Nucleus accumbens (tissue), 56 donors: ENCODE measurements around the gene MYBPH.

Experiments
- DNase-seq, 56 donors: peaks; one replicate each; lab custom pipeline; 2025; lab: John Stamatoyannopoulos, UW

The MYBPH gene

GRCh38 chr1:203168991-203169390, 6.6 kb downstream of the MYBPH start:
- DNase-seq: no peak

GRCh38 chr1:203168256-203168786, 7.3 kb downstream of the MYBPH start:
- no peak for DNase-seq

DNA sequence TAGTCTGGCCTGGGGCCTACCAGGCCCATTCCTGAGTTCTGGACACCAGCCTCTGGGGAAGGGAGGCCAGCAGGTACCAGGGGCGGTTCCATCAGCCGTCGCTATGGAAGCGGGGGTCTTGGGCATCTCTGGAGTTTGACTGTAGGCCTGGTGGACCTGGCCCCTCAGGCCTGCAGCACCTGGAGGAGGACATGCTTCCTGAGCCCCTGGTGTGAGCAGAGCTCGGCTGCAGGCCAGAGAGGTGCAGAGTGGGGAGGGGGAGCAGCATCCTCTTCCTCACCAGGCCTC, 7.8 kb downstream of the MYBPH start:
- no peak for DNase-seq

- DNase-seq: peak in 28 of 56 donors; percentile 20 to 80 (median 51)
Observed at GRCh38 chr1:203167026-203167912, 8.4 kb downstream of the MYBPH start.

DNA sequence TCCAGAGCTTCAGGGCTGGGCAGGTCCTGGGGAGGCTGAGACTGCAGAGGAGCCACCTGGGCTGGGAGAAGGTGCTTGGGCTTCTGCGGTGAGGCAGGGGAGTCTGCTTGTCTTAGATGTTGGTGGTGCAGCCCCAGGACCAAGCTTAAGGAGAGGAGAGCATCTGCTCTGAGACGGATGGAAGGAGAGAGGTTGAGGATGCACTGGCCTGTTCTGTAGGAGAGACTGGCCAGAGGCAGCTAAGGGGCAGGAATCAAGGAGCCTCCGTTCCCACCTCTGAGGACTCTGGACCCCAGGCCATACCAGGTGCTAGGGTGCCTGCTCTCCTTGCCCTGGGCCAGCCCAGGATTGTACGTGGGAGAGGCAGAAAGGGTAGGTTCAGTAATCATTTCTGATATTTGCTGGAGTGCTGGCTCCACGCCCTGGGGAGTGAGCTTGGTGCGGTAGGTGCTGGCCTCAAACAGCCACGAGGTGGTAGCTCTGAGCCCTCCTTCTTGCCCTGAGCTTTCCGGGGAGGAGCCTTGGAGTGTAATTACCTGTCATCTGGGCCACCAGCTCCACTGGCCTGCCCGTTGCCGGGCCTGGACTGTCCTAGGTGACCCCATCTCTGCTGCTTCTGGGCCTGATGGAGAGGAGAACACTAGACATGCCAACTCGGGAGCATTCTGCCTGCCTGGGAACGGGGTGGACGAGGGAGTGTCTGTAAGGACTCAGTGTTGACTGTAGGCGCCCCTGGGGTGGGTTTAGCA, 9.3 kb downstream of the MYBPH start:
- DNase-seq: peak in 5 of 56 donors; percentile 23 to 41 (median 32)

- no peak for DNase-seq
Observed at GRCh38 chr1:203165800-203166161, 9.8 kb downstream of the MYBPH start.

DNA sequence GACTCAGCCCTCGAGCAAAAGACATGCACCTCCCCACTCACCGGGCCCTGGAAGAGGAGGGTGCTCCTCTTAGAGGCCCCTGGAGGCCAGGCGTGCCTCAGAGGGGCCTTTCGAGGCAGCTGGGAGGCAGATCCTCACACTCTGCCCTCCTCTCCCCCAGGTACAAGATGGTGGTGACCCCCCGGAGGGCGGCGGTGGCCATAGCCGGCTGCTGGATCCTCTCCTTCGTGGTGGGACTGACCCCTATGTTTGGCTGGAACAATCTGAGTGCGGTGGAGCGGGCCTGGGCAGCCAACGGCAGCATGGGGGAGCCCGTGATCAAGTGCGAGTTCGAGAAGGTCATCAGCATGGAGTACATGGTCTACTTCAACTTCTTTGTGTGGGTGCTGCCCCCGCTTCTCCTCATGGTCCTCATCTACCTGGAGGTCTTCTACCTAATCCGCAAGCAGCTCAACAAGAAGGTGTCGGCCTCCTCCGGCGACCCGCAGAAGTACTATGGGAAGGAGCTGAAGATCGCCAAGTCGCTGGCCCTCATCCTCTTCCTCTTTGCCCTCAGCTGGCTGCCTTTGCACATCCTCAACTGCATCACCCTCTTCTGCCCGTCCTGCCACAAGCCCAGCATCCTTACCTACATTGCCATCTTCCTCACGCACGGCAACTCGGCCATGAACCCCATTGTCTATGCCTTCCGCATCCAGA, 10.4 kb downstream of the MYBPH start:
- DNase-seq: no peak

- DNase-seq: peak in 16 of 56 donors; percentile 18 to 70 (median 38)
Observed at GRCh38 chr1:203163891-203164635, 11.6 kb downstream of the MYBPH start.

GRCh38 chr1:203162403-203162802, 13.2 kb downstream of the MYBPH start:
- DNase-seq: no peak

DNA sequence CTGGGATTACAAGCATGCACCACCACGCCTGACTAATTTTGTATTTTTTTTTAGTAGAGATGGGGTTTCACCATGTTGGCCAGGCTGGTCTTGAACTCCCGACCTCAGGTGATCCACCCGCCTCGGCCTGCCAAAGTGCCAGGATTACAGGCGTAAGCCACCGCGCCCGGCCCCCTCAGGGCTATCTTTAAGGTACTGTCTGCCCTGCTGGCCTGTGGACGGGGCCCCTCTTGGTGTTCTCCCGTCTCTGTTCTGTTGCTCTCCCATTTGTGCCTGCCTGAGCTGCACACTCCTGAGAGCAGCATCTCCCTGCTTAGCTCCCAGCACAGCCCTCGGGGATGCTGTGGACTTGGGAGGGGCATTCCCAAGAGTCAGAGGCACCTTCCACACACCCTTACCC, 13.9 kb downstream of the MYBPH start:
- no peak for DNase-seq

DNA sequence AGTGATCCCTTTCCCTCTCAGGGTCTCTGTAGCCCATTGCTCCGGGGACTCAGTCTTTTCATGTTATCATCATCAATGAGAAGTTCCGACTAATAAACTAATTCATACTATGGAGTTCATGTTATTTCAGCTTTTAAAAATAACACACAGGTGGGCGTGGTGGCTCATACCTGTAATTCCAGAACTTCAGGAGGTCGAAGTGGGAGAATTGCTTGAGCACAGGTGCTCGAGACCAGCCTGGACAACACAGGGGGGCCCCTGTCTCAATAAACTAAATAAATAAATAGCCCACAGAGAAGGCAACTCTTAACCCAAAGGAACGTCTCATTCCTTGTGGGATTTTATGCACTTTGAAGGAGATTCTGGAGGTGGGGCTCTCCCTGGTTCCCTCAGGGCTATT, 14.5 kb downstream of the MYBPH start:
- DNase-seq: no peak

DNA sequence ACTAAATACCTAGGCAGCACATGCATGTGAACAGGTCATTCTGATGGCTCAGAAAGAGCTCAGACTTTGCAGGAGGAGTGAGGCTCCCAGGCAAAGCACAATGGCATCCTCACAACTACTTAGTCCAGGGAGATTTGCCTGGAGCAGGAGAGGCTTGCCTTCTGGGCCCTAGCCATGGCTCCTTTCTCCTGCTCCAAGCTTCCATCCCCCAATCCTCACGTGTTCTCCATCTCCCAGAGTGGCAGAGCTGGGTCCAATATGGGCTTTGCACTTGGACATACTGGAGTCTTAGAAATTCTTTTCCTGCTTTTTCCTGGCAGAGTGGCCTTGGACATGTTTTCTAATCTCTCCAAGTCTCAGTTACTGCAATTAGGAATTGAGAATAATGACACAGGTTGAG, 15.8 kb downstream of the MYBPH start:
- peak in 9 of 56 donors; percentile 11 to 38 (median 30) for DNase-seq

- no peak for DNase-seq
Observed at GRCh38 chr1:203158960-203159665, 16.5 kb downstream of the MYBPH start.

GRCh38 chr1:203158423-203158822, 17.2 kb downstream of the MYBPH start:
- no peak for DNase-seq

DNA sequence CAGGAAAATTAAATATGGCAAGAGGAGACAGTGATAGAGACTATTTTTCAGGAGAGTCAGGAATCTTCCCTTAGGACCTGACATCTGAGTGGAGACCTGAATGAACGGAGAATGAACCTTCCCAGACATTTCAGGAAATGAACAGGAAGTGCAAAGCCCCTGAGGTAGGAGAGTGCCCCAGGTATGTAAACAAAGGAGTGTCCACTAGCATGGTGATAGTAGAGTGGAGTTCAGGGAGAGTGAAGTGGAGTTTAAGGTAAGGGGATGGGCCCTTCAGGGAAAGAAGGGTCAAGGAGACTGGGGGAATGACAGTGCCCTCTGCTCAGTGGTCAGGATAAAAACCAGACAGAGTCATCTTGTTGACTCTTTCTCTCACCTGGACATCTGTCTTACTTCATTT, 19.3 kb downstream of the MYBPH start:
- no peak for DNase-seq

- no peak for DNase-seq
Observed at GRCh38 chr1:203153989-203154821, 21.4 kb downstream of the MYBPH start.

GRCh38 chr1:203153051-203153988, 22.3 kb downstream of the MYBPH start:
- DNase-seq: peak in 34 of 56 donors; percentile 18 to 75 (median 45)
